PC-3 (cell line): Measurements from ENCODE around the gene NDC80. TPM values are rescaled to one million over a fixed set of nuclear protein-coding genes. Genes with fewer than 3 reads are reported as not detected.
A peak's percentile ranks its signal among the peaks of the same experiment; 100 is the strongest.

Experiments used
- ATAC-seq: fragments of 200-7000 bp; cut with Tn5 transposase; 2 replicates; pipeline ENCODE4 v1.9.1; 2020; ENCODE audit warnings: mild to moderate bottlenecking, moderate library complexity
- BruUV-seq: library from RNA; stranded (reverse); fragments of 400-500 nt; replicated peaks from 2 replicates; lab custom pipeline; 2021; lab: Mats Ljungman, UMichigan
- CTCF ChIA-PET: fragments of 300-600 bp; sonication (Branson Sonifier 250); formaldehyde crosslinking; loops from one replicate; lab custom pipeline; 2022; ENCODE audit warnings: antibody characterized with exemption; lab: Charles Lee
- POLR2A ChIA-PET: fragments of 300-600 bp; sonication (Branson Sonifier 250); formaldehyde crosslinking; loops from one replicate; lab custom pipeline; 2022; ENCODE audit warnings: antibody characterized with exemption; ENCODE audit not compliant: unreplicated experiment; lab: Charles Lee
- DNase-seq: peaks from one replicate; pipeline ENCODE4 v3.0.0-alpha.2; 2015
- H2AFZ ChIP-seq: fragments of 300-600 bp; sonication (generic); 2 replicates; pipeline ENCODE4 v1.6.0; 2016; ENCODE audit warnings: antibody characterized with exemption, low read length
- H3F3A ChIP-seq: fragments of 300-600 bp; sonication (generic); one replicate; pipeline ENCODE4 v1.6.0; 2017; ENCODE audit warnings: antibody characterized with exemption, low read length, control low read depth, mild to moderate bottlenecking; ENCODE audit not compliant: unreplicated experiment
- H3K27ac ChIP-seq: fragments of 300-600 bp; sonication (generic); 2 replicates; pipeline ENCODE4 v1.5.1; 2016; ENCODE audit warnings: mild to moderate bottlenecking, low read length
- H3K27me3 ChIP-seq: fragments of 300-600 bp; sonication (generic); 2 replicates; pipeline ENCODE4 v1.6.1; 2016; ENCODE audit warnings: low read length, mixed read lengths
- H3K36me3 ChIP-seq: fragments of 300-600 bp; sonication (generic); 2 replicates; pipeline ENCODE4 v1.6.1; 2016; ENCODE audit warnings: low read depth, mixed run types, low read length, mixed read lengths
- H3K4me1 ChIP-seq: fragments of 300-600 bp; sonication (generic); 2 replicates; pipeline ENCODE4 v1.5.1; 2016; ENCODE audit warnings: low read length; ENCODE audit not compliant: insufficient read depth
- H3K4me2 ChIP-seq: fragments of 300-600 bp; sonication (generic); 2 replicates; pipeline ENCODE4 v1.6.0; 2016; ENCODE audit warnings: low read length
- H3K4me3 ChIP-seq: fragments of 300-600 bp; sonication (generic); 2 replicates; pipeline ENCODE4 v1.5.1; 2016; ENCODE audit warnings: mild to moderate bottlenecking, low read length, mixed read lengths
- H3K79me2 ChIP-seq: fragments of 300-600 bp; sonication (generic); 2 replicates; pipeline ENCODE4 v1.6.1; 2017; ENCODE audit warnings: low read length, mixed read lengths
- H3K9ac ChIP-seq: fragments of 300-600 bp; sonication (generic); 2 replicates; pipeline ENCODE4 v1.6.0; 2016; ENCODE audit warnings: mild to moderate bottlenecking, low read length
- H3K9me2 ChIP-seq: fragments of 300-600 bp; sonication (generic); replicated peaks from 2 replicates; pipeline ENCODE4 v1.6.1; 2016; ENCODE audit warnings: mixed run types, low read length, mixed read lengths
- H3K9me3 ChIP-seq: fragments of 300-600 bp; sonication (generic); 2 replicates; pipeline ENCODE4 v1.6.1; 2016; ENCODE audit warnings: low read length, mixed read lengths
- H4K20me1 ChIP-seq: fragments of 300-600 bp; sonication (generic); 2 replicates; pipeline ENCODE4 v1.6.1; 2016; ENCODE audit warnings: low read length, mixed read lengths
- EZH2 ChIP-seq: fragments of 300-600 bp; sonication (generic); IDR thresholded peaks from one replicate; pipeline ENCODE4 v1.6.1; 2017; ENCODE audit warnings: antibody characterized with exemption, mild to moderate bottlenecking, low read length; ENCODE audit not compliant: unreplicated experiment
- EZH2phosphoT487 ChIP-seq: fragments of 300-600 bp; sonication (generic); IDR thresholded peaks from 2 replicates; pipeline ENCODE4 v1.6.1; 2018; ENCODE audit warnings: mild to moderate bottlenecking, antibody characterized with exemption, low read length, borderline replicate concordance
- intact Hi-C: fragments of 100-400 bp; cut with micrococcal nuclease; formaldehyde crosslinking; loops from 2 replicates; pipeline ENCODE4 v1.9.0; 2023
- total RNA-seq: library from RNA; depleted of rRNA; stranded (reverse); fragments of >200 nt; gene quantifications from 2 replicates; pipeline ENCODE4 v1.2.3, GENCODE V29; 2014
- TF ChIP-seq, protein P1 (sequence below): fragments of 300-600 bp; sonication (generic); conservative IDR thresholded peaks from 2 replicates; pipeline ENCODE4 v1.5.1; 2017; ENCODE audit warnings: antibody characterized with exemption, low read depth, mild to moderate bottlenecking, low read length

Gene NDC80
- total RNA-seq, 1 experiment from 2014 or later: 53.4 TPM

DNA sequence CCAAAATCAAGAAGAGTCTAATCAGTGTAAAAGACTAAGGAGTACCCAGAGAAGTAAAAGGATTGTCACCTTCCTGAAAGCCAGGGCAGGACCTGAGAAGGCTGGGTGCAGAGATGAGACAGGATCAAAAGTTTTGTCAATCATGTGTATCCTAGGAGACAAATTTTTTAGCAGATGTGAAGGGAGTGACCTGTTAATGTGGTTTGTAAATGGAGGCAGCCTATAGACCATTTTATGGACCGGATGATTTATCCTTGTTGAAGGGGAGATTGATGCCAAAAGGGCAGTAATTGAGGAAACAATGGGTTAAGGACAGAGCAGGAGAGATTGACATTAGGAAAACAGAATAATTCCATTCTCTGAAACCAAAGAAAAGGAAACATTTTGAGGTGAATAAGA is 813 bp downstream of the NDC80 start:
- Histone ChIP-seq H4K20me1 (no peaks in the 10 kb centered on the region), H3K27me3 (no peaks in the 10 kb centered on the region), H3F3A (no peaks in the 10 kb centered on the region), H2AFZ (peak overlapping the region; percentile 99), H3K9me2 (no peaks in the 10 kb centered on the region), H3K4me1 (peaks cover 15% of the 10 kb centered on the region), H3K36me3 (peaks cover 23% of the 10 kb centered on the region), H3K9me3 (no peaks in the 10 kb centered on the region), H3K4me2 (peak overlapping the region; percentile 81), H3K27ac (no peak overlapping the region), H3K4me3 (peak overlapping the region; percentile 97), H3K79me2 (peaks cover 81% of the 10 kb centered on the region), H3K9ac (peak overlapping the region; percentile 94)
- DNase-seq (peak; percentile 8), ATAC-seq (peak; percentile 10)
- ChIA-PET CTCF (no interaction called here), POLR2A (interaction anchor here (0.6 kb wide), 1 partner anchor 194 kb away, joined by 3 read pairs; no protein-coding TSS in a partner anchor)
- BruUV-seq: no TSS peak
- intact Hi-C loops: loop anchor here (5.0 kb wide), 1 partner anchor 35 kb away; no protein-coding TSS in a partner anchor
- no peak for TF ChIP-seq EZH2
- no peak for TF ChIP-seq EZH2phosphoT487
- TF ChIP-seq, protein P1, sequence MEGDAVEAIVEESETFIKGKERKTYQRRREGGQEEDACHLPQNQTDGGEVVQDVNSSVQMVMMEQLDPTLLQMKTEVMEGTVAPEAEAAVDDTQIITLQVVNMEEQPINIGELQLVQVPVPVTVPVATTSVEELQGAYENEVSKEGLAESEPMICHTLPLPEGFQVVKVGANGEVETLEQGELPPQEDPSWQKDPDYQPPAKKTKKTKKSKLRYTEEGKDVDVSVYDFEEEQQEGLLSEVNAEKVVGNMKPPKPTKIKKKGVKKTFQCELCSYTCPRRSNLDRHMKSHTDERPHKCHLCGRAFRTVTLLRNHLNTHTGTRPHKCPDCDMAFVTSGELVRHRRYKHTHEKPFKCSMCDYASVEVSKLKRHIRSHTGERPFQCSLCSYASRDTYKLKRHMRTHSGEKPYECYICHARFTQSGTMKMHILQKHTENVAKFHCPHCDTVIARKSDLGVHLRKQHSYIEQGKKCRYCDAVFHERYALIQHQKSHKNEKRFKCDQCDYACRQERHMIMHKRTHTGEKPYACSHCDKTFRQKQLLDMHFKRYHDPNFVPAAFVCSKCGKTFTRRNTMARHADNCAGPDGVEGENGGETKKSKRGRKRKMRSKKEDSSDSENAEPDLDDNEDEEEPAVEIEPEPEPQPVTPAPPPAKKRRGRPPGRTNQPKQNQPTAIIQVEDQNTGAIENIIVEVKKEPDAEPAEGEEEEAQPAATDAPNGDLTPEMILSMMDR: no peak

DNA sequence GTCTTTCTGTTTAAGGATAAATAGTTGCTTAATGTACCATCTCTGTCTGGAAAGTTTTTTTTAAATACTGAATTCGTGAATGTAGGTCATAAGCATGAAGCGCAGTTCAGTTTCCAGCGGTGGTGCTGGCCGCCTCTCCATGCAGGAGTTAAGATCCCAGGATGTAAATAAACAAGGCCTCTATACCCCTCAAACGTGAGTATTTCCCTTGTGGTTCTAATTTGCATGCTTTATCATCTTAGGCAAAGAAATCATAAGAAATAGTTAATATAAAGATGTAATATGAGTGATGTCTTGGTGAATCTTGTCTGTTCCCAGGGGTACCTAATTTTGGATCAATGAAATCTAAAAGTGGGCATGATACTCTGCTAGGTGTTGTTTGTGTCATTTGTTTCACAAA is 1.5 kb downstream of the NDC80 start:
- H3K9me2 ChIP-seq: no peaks in the 10 kb centered on the region
- H3K27ac ChIP-seq: no peak overlapping the region
- ATAC-seq (no peak), DNase-seq (no peak)
- no peaks in the 10 kb centered on the region for H3K27me3 ChIP-seq
- TF ChIP-seq, protein P1: no peak
- TF ChIP-seq EZH2phosphoT487 (no peak), EZH2 (no peak)
- ChIA-PET CTCF (no interaction called here), POLR2A (interaction anchor here (1.0 to 1.2 kb wide), 2 partner anchors 83 to 84 kb away, joined by 3 to 7 read pairs; no protein-coding TSS in a partner anchor)
- peaks cover 84% of the 10 kb centered on the region for H3K79me2 ChIP-seq
- intact Hi-C loops: loop anchor here (5.0 kb wide), 1 partner anchor 34 kb away; no protein-coding TSS in a partner anchor
- H3K4me2 ChIP-seq: peak overlapping the region; percentile 81
- peak overlapping the region; percentile 94 for H3K9ac ChIP-seq
- BruUV-seq: no TSS peak
- H3K4me1 ChIP-seq: peaks cover 15% of the 10 kb centered on the region
- peaks cover 28% of the 10 kb centered on the region for H3K36me3 ChIP-seq
- H2AFZ ChIP-seq: no peak overlapping the region
- no peaks in the 10 kb centered on the region for H3K9me3 ChIP-seq
- H3K4me3 ChIP-seq: peak overlapping the region; percentile 97
- no peaks in the 10 kb centered on the region for H3F3A ChIP-seq
- H4K20me1 ChIP-seq: no peaks in the 10 kb centered on the region

DNA sequence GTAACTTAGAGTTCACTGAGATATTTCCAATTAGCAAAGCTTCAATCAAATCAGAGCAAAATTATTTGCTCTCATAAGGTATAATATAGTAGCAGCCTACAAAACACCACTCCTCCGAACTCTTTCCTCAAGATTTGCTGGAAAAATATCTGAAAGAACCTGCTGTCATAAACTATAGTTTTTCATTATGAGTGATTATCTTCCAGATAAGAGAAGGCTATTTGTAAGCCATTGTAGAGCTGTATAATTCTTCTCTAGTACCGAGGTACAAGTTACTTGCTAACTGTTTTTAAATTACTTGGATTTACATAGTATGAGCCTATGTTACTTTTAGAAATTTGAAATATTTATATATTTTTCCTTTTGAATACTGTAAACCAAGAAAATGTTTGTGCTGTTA is 2.1 kb downstream of the NDC80 start:
- intact Hi-C loops: loop anchor here (5.0 kb wide), 1 partner anchor 34 kb away; no protein-coding TSS in a partner anchor
- no peaks in the 10 kb centered on the region for H3K9me2 ChIP-seq
- H3F3A ChIP-seq: no peaks in the 10 kb centered on the region
- H3K27me3 ChIP-seq: no peaks in the 10 kb centered on the region
- H3K9me3 ChIP-seq: no peaks in the 10 kb centered on the region
- H3K4me2 ChIP-seq: peak overlapping the region; percentile 81
- ChIA-PET CTCF (interaction anchor here (1.0 kb wide), 1 partner anchor 84 kb away, joined by 4 read pairs; no protein-coding TSS in a partner anchor), POLR2A (interaction anchor here (0.6 to 1.2 kb wide), 4 partner anchors 32 to 84 kb away, joined by 3 to 7 read pairs (median 4); no protein-coding TSS in a partner anchor)
- DNase-seq: no peak
- H3K9ac ChIP-seq: peak overlapping the region; percentile 94; the same call in 1 of the 2 replicates
- no peak for ATAC-seq
- H3K79me2 ChIP-seq: peaks cover 86% of the 10 kb centered on the region
- no peak for TF ChIP-seq EZH2phosphoT487
- TF ChIP-seq, protein P1: no peak
- no peak for TF ChIP-seq EZH2
- no peaks in the 10 kb centered on the region for H4K20me1 ChIP-seq
- peaks cover 33% of the 10 kb centered on the region for H3K36me3 ChIP-seq
- H3K4me1 ChIP-seq: peaks cover 15% of the 10 kb centered on the region
- no TSS peak for BruUV-seq
- H3K4me3 ChIP-seq: peak overlapping the region; percentile 97
- H2AFZ ChIP-seq: no peak overlapping the region
- no peak overlapping the region for H3K27ac ChIP-seq
